Duodenal mucosa (tissue), 2 donors: ENCODE results near the gene KCTD11.

Source experiments
- H3K27ac ChIP-seq: one replicate; pipeline ENCODE4 v1.7.0; 2013; ENCODE audit warnings: low read depth, low read length
- H3K27me3 ChIP-seq, 2 donors: one replicate each; pipeline ENCODE4 v1.7.0; 2013; ENCODE audit warnings: low read length in 2 of 2, control low read depth in 1 of 2; ENCODE audit not compliant: insufficient read depth in 2 of 2, control insufficient read depth in 1 of 2
- H3K36me3 ChIP-seq, 2 donors: one replicate each; pipeline ENCODE4 v1.7.0; 2013; ENCODE audit warnings: low read length in 2 of 2, control low read depth in 1 of 2; ENCODE audit not compliant: insufficient read depth in 2 of 2, control insufficient read depth in 1 of 2
- H3K4me1 ChIP-seq, 2 donors: one replicate each; pipeline ENCODE4 v1.7.0; 2013; ENCODE audit warnings: low read length in 2 of 2, control low read depth in 1 of 2; ENCODE audit not compliant: insufficient read depth in 2 of 2, control insufficient read depth in 1 of 2
- H3K4me3 ChIP-seq, 2 donors: one replicate each; pipeline ENCODE4 v1.7.0; 2013; ENCODE audit warnings: low read length in 2 of 2, low read depth in 1 of 2
- H3K9ac ChIP-seq, 2 donors: one replicate each; pipeline ENCODE4 v1.7.0; 2013; ENCODE audit warnings: low read length in 2 of 2, low read depth in 1 of 2
- H3K9me3 ChIP-seq, 2 donors: one replicate each; pipeline ENCODE4 v1.7.0; 2013; ENCODE audit warnings: low read length in 2 of 2, control low read depth in 1 of 2; ENCODE audit not compliant: control insufficient read depth in 1 of 2

Gene KCTD11

GRCh38 chr17:7403727-7403976 lies 51.7 kb downstream of the KCTD11 start:
- peaks cover under 1 to 12% of the 10 kb centered on the region in 2 donors for H3K27me3 ChIP-seq
- H3K27ac ChIP-seq, result peak overlapping the region; percentile 93
- peak overlapping the region; percentile 80 to 84 for H3K9ac ChIP-seq
- no peaks in the 10 kb centered on the region for H3K9me3 ChIP-seq
- H3K4me1 ChIP-seq, result peaks cover 9% of the 10 kb centered on the region in 2 donors
- H3K4me3 ChIP-seq, result peak overlapping the region; percentile 84 to 86
- H3K36me3 ChIP-seq, result no peaks in the 10 kb centered on the region

GRCh38 chr17:7403977-7404736 lies 52.2 kb downstream of the KCTD11 start, which contains the start of gene TMEM256:
Gene TMEM256 (minus strand): TSS chr17:7404097. CDS start chr17:7404084, 13 bp downstream.
- peaks cover 9 to 11% of the 10 kb centered on the region in 2 donors for H3K4me1 ChIP-seq
- no peaks in the 10 kb centered on the region for H3K9me3 ChIP-seq
- peak within 1 kb of the TSS; percentile 93 for H3K27ac ChIP-seq
- peaks cover 4 to 12% of the 10 kb centered on the region in 2 donors for H3K27me3 ChIP-seq
- peak within 1 kb of the TSS; percentile 84 to 86 for H3K4me3 ChIP-seq
- no peaks in the 10 kb centered on the region for H3K36me3 ChIP-seq
- peak within 1 kb of the TSS; percentile 80 to 84 for H3K9ac ChIP-seq
